Caco-2 (cell line): ENCODE results near the gene RAPGEF3. TPM values are rescaled to one million over a fixed set of nuclear protein-coding genes. Genes with fewer than 3 reads are reported as not detected.

Source experiments
- BruUV-seq: library from RNA; stranded (reverse); fragments of 400-500 nt; replicated peaks from 2 replicates; lab custom pipeline; 2021; lab: Mats Ljungman, UMichigan
- CTCF ChIA-PET: fragments of 300-600 bp; sonication (Branson Sonifier 250); formaldehyde crosslinking; loops from one replicate; lab custom pipeline; 2022; ENCODE audit warnings: antibody characterized with exemption; lab: Charles Lee
- POLR2A ChIA-PET: fragments of 300-600 bp; sonication (Branson Sonifier 250); formaldehyde crosslinking; loops from one replicate; lab custom pipeline; 2022; ENCODE audit warnings: antibody characterized with exemption; lab: Charles Lee
- DNase-seq, 2 experiments: peaks; one replicate each; pipeline versions ENCODE4 v3.0.0 to v3.0.0-alpha.2; 2020 to 2022
- H3K27me3 ChIP-seq: replicated peaks from 2 replicates; pipeline ENCODE4 v1.6.0; 2011; ENCODE audit warnings: low read length; ENCODE audit not compliant: control insufficient read depth, insufficient read depth
- H3K36me3 ChIP-seq: 2 replicates; pipeline ENCODE4 v1.5.1; 2011; ENCODE audit warnings: low read length; ENCODE audit not compliant: control insufficient read depth, insufficient read depth
- H3K4me1 ChIP-seq: fragments of 250-450 bp; sonication (Bioruptor Pico); 2 replicates; pipeline ENCODE4 v1.5.1; 2020; ENCODE audit warnings: mild to moderate bottlenecking
- H3K4me3 ChIP-seq: 2 replicates; pipeline ENCODE4 v1.5.1; 2011; ENCODE audit warnings: low read depth, mild to moderate bottlenecking, control low read depth, low read length
- H3K9me3 ChIP-seq: fragments of 250-450 bp; sonication (Bioruptor Pico); 2 replicates; pipeline ENCODE4 v1.5.1; 2020; ENCODE audit warnings: mild to moderate bottlenecking, moderate library complexity
- H3K27ac Mint-ChIP-seq: one replicate; pipeline ENCODE4 v1.8.0; 2022; ENCODE audit warnings: mixed read lengths; ENCODE audit not compliant: unreplicated experiment
- H3K27me3 Mint-ChIP-seq: one replicate; pipeline ENCODE4 v1.8.0; 2022; ENCODE audit warnings: mixed read lengths; ENCODE audit not compliant: insufficient read depth, unreplicated experiment
- H3K36me3 Mint-ChIP-seq: one replicate; pipeline ENCODE4 v1.8.0; 2022; ENCODE audit warnings: mild to moderate bottlenecking, mixed read lengths; ENCODE audit not compliant: insufficient read depth, unreplicated experiment
- H3K4me1 Mint-ChIP-seq: one replicate; pipeline ENCODE4 v1.8.0; 2022; ENCODE audit warnings: low read depth, mixed read lengths; ENCODE audit not compliant: unreplicated experiment
- H3K4me3 Mint-ChIP-seq: one replicate; pipeline ENCODE4 v1.8.0; 2022; ENCODE audit warnings: mild to moderate bottlenecking, moderate library complexity, mixed read lengths; ENCODE audit not compliant: unreplicated experiment
- H3K9me3 Mint-ChIP-seq: one replicate; pipeline ENCODE4 v1.8.0; 2022; ENCODE audit warnings: mixed read lengths; ENCODE audit not compliant: unreplicated experiment
- intact Hi-C: fragments of 100-400 bp; cut with micrococcal nuclease; formaldehyde crosslinking; loops from one replicate; pipeline ENCODE4 v1.10.0; 2022; ENCODE audit not compliant: unreplicated experiment
- total RNA-seq: library from RNA; stranded (reverse); gene quantifications from 2 replicates; pipeline ENCODE4 v1.2.3, GENCODE V29; 2022
- TF ChIP-seq, protein P1 (sequence below), 2 experiments: fragments of 200-600 bp in 1 of 2; IDR thresholded peaks; 1 replicate in 1 of 2; 2 replicates in 1 of 2; pipeline versions ENCODE4 v1.5.1 to v1.8.0; 2011 to 2022; ENCODE audit warnings: antibody characterized with exemption in 1 of 2, control low read depth in 1 of 2, inconsistent platforms in 1 of 2, low read depth in 1 of 2, low read length in 1 of 2, mild to moderate bottlenecking in 1 of 2, moderate library complexity in 1 of 2; ENCODE audit not compliant: insufficient read depth in 1 of 2, severe bottlenecking in 1 of 2, unreplicated experiment in 1 of 2

The RAPGEF3 gene
- total RNA-seq, 1 experiment from 2014 or later = 1.2 TPM

DNA sequence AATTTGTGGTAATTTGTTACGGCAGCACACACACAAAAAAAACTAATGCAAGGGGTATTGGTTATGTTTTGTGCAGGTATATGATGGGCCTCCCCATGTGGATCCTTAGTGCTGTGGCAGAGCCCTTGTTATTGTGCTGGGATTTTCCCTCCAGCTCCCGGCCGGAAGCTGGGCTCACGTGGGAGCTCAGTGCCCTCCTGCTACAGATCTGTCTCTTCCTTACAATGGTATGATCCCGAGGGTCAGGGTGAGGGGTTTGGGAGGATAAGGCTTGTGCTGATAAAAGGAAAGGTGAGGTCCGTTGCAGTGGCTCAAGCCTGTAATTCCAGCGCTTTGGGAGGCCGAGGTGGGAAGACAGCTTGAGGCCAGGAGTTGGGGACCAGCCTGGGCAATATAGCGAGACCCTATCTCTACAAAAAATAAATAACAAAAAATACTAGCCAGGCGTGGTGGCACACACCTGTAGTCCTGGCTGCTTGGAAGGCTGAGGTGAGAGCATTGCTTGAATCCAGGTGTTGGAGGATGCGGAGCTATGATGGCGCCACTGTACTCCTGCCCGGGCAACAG is 13.5 kb upstream of the RAPGEF3 start:
- ChIA-PET POLR2A (interaction anchor here (0.7 kb wide), 1 partner anchor 58 kb away, joined by 4 read pairs; no protein-coding TSS in a partner anchor), CTCF (interaction anchor here (0.6 to 12.0 kb wide), 9 partner anchors 10 to 1387 kb away, joined by 3 to 171 read pairs (median 4); partner anchors contain the start of genes RAPGEF3 and VDR)
- Mint-ChIP-seq H3K36me3 (peaks cover 13% of the 10 kb centered on the region), H3K9me3 (no peaks in the 10 kb centered on the region), H3K4me3 (peak overlapping the region; percentile 94), H3K27ac (peak overlapping the region; percentile 92), H3K27me3 (no peaks in the 10 kb centered on the region), H3K4me1 (peaks cover 25% of the 10 kb centered on the region)
- TF ChIP-seq, protein P1, sequence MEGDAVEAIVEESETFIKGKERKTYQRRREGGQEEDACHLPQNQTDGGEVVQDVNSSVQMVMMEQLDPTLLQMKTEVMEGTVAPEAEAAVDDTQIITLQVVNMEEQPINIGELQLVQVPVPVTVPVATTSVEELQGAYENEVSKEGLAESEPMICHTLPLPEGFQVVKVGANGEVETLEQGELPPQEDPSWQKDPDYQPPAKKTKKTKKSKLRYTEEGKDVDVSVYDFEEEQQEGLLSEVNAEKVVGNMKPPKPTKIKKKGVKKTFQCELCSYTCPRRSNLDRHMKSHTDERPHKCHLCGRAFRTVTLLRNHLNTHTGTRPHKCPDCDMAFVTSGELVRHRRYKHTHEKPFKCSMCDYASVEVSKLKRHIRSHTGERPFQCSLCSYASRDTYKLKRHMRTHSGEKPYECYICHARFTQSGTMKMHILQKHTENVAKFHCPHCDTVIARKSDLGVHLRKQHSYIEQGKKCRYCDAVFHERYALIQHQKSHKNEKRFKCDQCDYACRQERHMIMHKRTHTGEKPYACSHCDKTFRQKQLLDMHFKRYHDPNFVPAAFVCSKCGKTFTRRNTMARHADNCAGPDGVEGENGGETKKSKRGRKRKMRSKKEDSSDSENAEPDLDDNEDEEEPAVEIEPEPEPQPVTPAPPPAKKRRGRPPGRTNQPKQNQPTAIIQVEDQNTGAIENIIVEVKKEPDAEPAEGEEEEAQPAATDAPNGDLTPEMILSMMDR (IDR thresholded peaks at IDR 0.05; ENCODE audit: insufficient read depth in 1 of 2, low read depth in 1 of 2, low read length in 1 of 2, severe bottlenecking in 1 of 2, unreplicated experiment in 1 of 2) = no peak
- no peaks in the 10 kb centered on the region for H3K27me3 ChIP-seq
- peak overlapping the region; percentile 68 for H3K4me3 ChIP-seq
- intact Hi-C loops = loop anchor here (2.0 kb wide), 1 partner anchor 13 kb away; the partner anchor contains the start of gene RAPGEF3
- DNase-seq = no peak
- no TSS peak for BruUV-seq
- H3K36me3 ChIP-seq = no peaks in the 10 kb centered on the region
- H3K9me3 ChIP-seq = no peaks in the 10 kb centered on the region
- H3K4me1 ChIP-seq = peaks cover 45% of the 10 kb centered on the region

DNA sequence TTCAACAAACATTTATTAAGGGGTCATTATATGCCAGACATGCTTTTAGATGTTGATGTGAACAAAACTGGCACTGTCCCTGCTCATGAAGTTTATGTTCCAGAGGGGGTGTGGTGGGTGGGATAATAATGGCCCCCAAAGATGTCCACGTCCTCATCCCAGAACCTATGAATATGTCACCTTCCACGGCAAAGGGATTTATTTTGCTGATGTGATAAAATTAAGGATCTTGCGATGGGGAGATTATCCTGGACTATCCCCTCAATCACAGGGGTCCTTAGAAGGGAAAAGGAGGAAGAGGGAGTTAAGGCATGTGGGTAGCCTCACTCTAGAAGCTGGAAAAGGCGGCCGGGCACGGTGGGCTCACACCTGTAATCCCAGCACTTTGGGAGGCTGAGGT is 12.6 kb upstream of the RAPGEF3 start:
- Mint-ChIP-seq H3K36me3 (peaks cover 13% of the 10 kb centered on the region), H3K9me3 (no peaks in the 10 kb centered on the region), H3K27me3 (no peaks in the 10 kb centered on the region), H3K27ac (no peak overlapping the region), H3K4me3 (no peak overlapping the region), H3K4me1 (peaks cover 18% of the 10 kb centered on the region)
- CTCF ChIA-PET = no interaction called here
- POLR2A ChIA-PET = no interaction called here
- Histone ChIP-seq H3K9me3 (no peaks in the 10 kb centered on the region), H3K27me3 (no peaks in the 10 kb centered on the region), H3K36me3 (no peaks in the 10 kb centered on the region), H3K4me3 (no peak overlapping the region), H3K4me1 (peaks cover 40% of the 10 kb centered on the region)
- intact Hi-C loops = no loop called here
- TF ChIP-seq, protein P1 (IDR thresholded peaks at IDR 0.05; ENCODE audit: insufficient read depth in 1 of 2, low read depth in 1 of 2, low read length in 1 of 2, severe bottlenecking in 1 of 2, unreplicated experiment in 1 of 2) = no peak
- BruUV-seq = no TSS peak
- DNase-seq = no peak

DNA sequence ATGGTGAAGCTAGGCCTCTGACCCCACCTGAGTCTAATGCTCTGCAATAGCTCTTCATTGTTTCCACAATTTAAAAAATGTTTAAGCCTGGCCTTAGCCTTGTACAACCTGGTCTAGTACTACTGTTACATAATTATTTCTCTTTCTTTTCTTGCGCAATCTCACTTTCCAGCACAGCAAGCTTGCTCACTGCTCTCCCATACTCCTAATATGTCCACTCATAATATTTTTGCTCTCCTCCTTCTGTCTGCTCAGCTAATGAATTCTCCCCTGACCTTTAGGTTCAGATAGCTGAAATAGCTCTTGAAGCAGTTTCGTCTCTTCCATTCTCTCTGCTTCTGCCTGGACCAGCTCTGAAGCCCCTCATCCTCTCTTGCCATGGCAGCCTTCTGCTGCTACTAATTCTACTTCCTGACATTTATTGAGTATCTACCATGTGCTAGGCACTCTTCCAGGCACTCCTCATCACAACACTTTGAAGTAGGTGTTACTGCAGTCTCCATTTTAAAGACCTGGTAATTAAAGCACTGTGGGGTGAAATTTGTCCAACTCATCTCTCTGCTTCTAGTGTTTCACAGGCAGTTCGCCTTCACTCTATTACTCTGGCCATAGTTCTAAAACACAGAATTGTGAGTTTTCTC is 11.5 kb upstream of the RAPGEF3 start:
- intact Hi-C loops = no loop called here
- H3K27me3 ChIP-seq = no peaks in the 10 kb centered on the region
- H3K9me3 Mint-ChIP-seq = no peaks in the 10 kb centered on the region
- ChIA-PET CTCF (interaction anchor here (0.7 to 6.5 kb wide), 5 partner anchors 9 to 1231 kb away, joined by 3 to 155 read pairs (median 5); partner anchors contain the start of gene RAPGEF3), POLR2A (interaction anchor here (0.7 kb wide), 1 partner anchor 152 kb away, joined by 5 read pairs; no protein-coding TSS in a partner anchor)
- no peaks in the 10 kb centered on the region for H3K27me3 Mint-ChIP-seq
- H3K9me3 ChIP-seq = no peaks in the 10 kb centered on the region
- no peak overlapping the region for H3K27ac Mint-ChIP-seq
- DNase-seq = peak in 1 of 2 experiments; percentile 44
- TF ChIP-seq, protein P1 (IDR thresholded peaks at IDR 0.05; ENCODE audit: insufficient read depth in 1 of 2, low read depth in 1 of 2, low read length in 1 of 2, severe bottlenecking in 1 of 2, unreplicated experiment in 1 of 2) = no peak
- H3K36me3 Mint-ChIP-seq = peaks cover 13% of the 10 kb centered on the region
- H3K4me3 Mint-ChIP-seq = no peak overlapping the region
- BruUV-seq = no TSS peak
- no peak overlapping the region for H3K4me3 ChIP-seq
- H3K36me3 ChIP-seq = no peaks in the 10 kb centered on the region
- H3K4me1 Mint-ChIP-seq = peaks cover 7% of the 10 kb centered on the region
- peaks cover 37% of the 10 kb centered on the region for H3K4me1 ChIP-seq
